Heart right ventricle (tissue), 16 donors: ENCODE data around the gene NUP50. TPM values are rescaled to one million over a fixed set of nuclear protein-coding genes. Genes with fewer than 3 reads are reported as not detected.

Source experiments
- ATAC-seq, 8 donors: fragments of 200-7000 bp; cut with Tn5 transposase; one replicate each; pipeline ENCODE4 v1.9.1; 2020; ENCODE audit warnings: mild to moderate bottlenecking in 8 of 8, moderate library complexity in 8 of 8, moderate number of reproducible peaks in 1 of 8
- DNase-seq, 2 donors: peaks; one replicate each; pipeline ENCODE4 v3.0.0-alpha.2; 2020
- H3K27ac ChIP-seq, 10 donors: fragments of 200-600 bp; sonication (generic) in 2 of 10; one replicate each; pipeline versions ENCODE4 v1.5.0 to v1.8.0; 2020 to 2022; ENCODE audit warnings: mild to moderate bottlenecking in 3 of 10
- H3K27me3 ChIP-seq, 7 donors: fragments of 200-600 bp; one replicate each; pipeline ENCODE4 v1.8.0; 2021 to 2022; ENCODE audit warnings: mild to moderate bottlenecking in 2 of 7
- H3K36me3 ChIP-seq, 9 donors: fragments of 200-600 bp; sonication (generic) in 1 of 9; one replicate each; pipeline versions ENCODE4 v1.5.0 to v1.8.0; 2020 to 2022; ENCODE audit warnings: mild to moderate bottlenecking in 2 of 9
- H3K4me1 ChIP-seq, 9 donors: fragments of 200-600 bp; sonication (generic) in 1 of 9; one replicate each; pipeline versions ENCODE4 v1.5.0 to v1.8.0; 2020 to 2022; ENCODE audit warnings: mild to moderate bottlenecking in 4 of 9
- H3K4me3 ChIP-seq, 10 donors: fragments of 200-600 bp; sonication (generic) in 2 of 10; one replicate each; pipeline versions ENCODE4 v1.5.0 to v1.8.0; 2020 to 2022; ENCODE audit warnings: mild to moderate bottlenecking in 7 of 10, moderate library complexity in 2 of 10
- H3K9me3 ChIP-seq, 11 donors: fragments of 200-600 bp in 10 of 11; sonication (generic) in 2 of 11; one replicate each; pipeline versions ENCODE4 v1.5.0 to v1.8.0; 2013 to 2022; ENCODE audit warnings: mild to moderate bottlenecking in 2 of 11, control low read depth in 1 of 11, moderate library complexity in 1 of 11
- WGBS, 2 donors: extraction: QIAGEN DNeasy Blood & Tissue Kit; methylation state at CpG; one replicate each; pipeline ENCODE4 v1.1.7; 2013; ENCODE audit warnings: inconsistent platforms in 1 of 2; 5-methylcytosine and 5-hydroxymethylcytosine counted together
- intact Hi-C, 10 donors: fragments of 100-400 bp; cut with DNase I; formaldehyde crosslinking; loops; one replicate each; pipeline versions ENCODE4 v1.11.1 to v1.14.2; 2022
- polyA plus RNA-seq, 2 donors: library from polyadenylated mRNA; stranded (reverse); fragments of 200-250 nt; gene quantifications; one replicate each; pipeline ENCODE4 v1.2.3, GENCODE V29; 2013
- total RNA-seq, 10 donors: library from RNA; stranded (reverse); fragmentation: NEBNext Ultra II Directional in 3 of 10; extraction: Animal tissue kit (Norgen Biotek cat#: 25700) in 3 of 10; gene quantifications; one replicate each; pipeline versions ENCODE4 v1.2.1 to v1.2.4, GENCODE V29; 2021 to 2023
- TF ChIP-seq, protein P1 (sequence below), 9 donors: fragments of 200-600 bp; sonication (generic) in 2 of 9; IDR thresholded peaks; one replicate each; pipeline versions ENCODE4 v1.5.0 to v1.8.0; 2021 to 2022; ENCODE audit warnings: antibody characterized with exemption in 9 of 9, mild to moderate bottlenecking in 5 of 9, moderate library complexity in 1 of 9
- donor health status: Arrhythmogenic right ventricular cardiomyopathy.
- donor health status: ischemic (EF 13 %, LVEDD 7.1; RV severe dilation, severe dysfunction).
- donor health status: healthy with polysubstance abuse.
- donor health status: DM: no; HTN: yes; CAD: no.
- donor health status: DM: no; HTN: no; CAD: no.
- donor health status: ischemic (EF 25% LVEDD 6.9; RV normal size, moderate dysfunction).
- donor health status: ischemic (EF 25% LVEDD 5.7; RV mildly dilated, moderate dysfunction).
- donor health status: healthy.
- donor health status: DM: yes; HTN: yes; CAD: no.
- donor health status: Ischemic cardiomyopathy.
- donor health status: ischemic (EF 35%, LVEDD 5.7; RV mildly dilated, moderate dysfunction).
- donor health status: nonischemic (EF 11% LVEDD 7.7; RV severe dilation, severe dysfunction).
- donor health status: DM: yes; HTN: yes; CAD: no.
- donor health status: PGD.
- donor health status: ischemic (EF 29% LVEDD 5.4; RV normal size, mild dysfunction).
- donor health status: nonischemic (EF 23%, LVEDD 6.1; RV moderate dilation, normal function).

The NUP50 gene
- total and polyA plus RNA-seq, 12 donors, result 5.7 to 21.2 (median 14.3) TPM

- peaks cover 0 to 46% (median 21%) of the 10 kb centered on the region in 9 donors for H3K4me1 ChIP-seq
- peaks cover 0 to 9% (median 0%) of the 10 kb centered on the region in 7 donors for H3K27me3 ChIP-seq
- H3K27ac ChIP-seq, result peak overlapping the region in 8 of 10 donors; percentile 26 to 72 (median 49)
- TF ChIP-seq, protein P1, sequence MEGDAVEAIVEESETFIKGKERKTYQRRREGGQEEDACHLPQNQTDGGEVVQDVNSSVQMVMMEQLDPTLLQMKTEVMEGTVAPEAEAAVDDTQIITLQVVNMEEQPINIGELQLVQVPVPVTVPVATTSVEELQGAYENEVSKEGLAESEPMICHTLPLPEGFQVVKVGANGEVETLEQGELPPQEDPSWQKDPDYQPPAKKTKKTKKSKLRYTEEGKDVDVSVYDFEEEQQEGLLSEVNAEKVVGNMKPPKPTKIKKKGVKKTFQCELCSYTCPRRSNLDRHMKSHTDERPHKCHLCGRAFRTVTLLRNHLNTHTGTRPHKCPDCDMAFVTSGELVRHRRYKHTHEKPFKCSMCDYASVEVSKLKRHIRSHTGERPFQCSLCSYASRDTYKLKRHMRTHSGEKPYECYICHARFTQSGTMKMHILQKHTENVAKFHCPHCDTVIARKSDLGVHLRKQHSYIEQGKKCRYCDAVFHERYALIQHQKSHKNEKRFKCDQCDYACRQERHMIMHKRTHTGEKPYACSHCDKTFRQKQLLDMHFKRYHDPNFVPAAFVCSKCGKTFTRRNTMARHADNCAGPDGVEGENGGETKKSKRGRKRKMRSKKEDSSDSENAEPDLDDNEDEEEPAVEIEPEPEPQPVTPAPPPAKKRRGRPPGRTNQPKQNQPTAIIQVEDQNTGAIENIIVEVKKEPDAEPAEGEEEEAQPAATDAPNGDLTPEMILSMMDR (IDR thresholded peaks at IDR 0.05), result peak in 4 of 9 donors; percentile 23 to 33 (median 26)
- no peaks in the 10 kb centered on the region for H3K9me3 ChIP-seq
- intact Hi-C loops, result no loop called here
- DNase-seq (peak; percentile 74 to 85), ATAC-seq (peak; percentile 55 to 85 (median 80))
- peak overlapping the region in 9 of 10 donors; percentile 27 to 53 (median 44) for H3K4me3 ChIP-seq
- WGBS, 2 donors, result 9 to 11% methylated on average over 14 of the region's 14 CpGs
- peaks cover 0 to 34% (median 0%) of the 10 kb centered on the region in 9 donors for H3K36me3 ChIP-seq
Observed at GRCh38 chr22:45212306-45212709, 48.6 kb downstream of the NUP50 start.

GRCh38 chr22:45212992-45213751 is 49.4 kb downstream of the NUP50 start:
- H3K9me3 ChIP-seq, result no peaks in the 10 kb centered on the region
- H3K27me3 ChIP-seq, result peaks cover 0 to 9% (median 0%) of the 10 kb centered on the region in 7 donors
- ATAC-seq (peak; percentile 53 to 74 (median 62)), DNase-seq (peak; percentile 47 to 49)
- 49% methylated on average over 22 of the region's 22 CpGs for WGBS, 2 donors
- H3K4me3 ChIP-seq, result peak overlapping the region in 9 of 10 donors; percentile 27 to 53 (median 44)
- peaks cover 0 to 46% (median 21%) of the 10 kb centered on the region in 9 donors for H3K4me1 ChIP-seq
- TF ChIP-seq, protein P1 (IDR thresholded peaks at IDR 0.05), result no peak
- peaks cover 0 to 26% (median 0%) of the 10 kb centered on the region in 9 donors for H3K36me3 ChIP-seq
- intact Hi-C loops, result no loop called here
- peak overlapping the region; percentile 18 to 72 (median 40) for H3K27ac ChIP-seq

- Histone ChIP-seq H3K27ac (no peak overlapping the region), H3K27me3 (peaks cover 0 to 9% (median 0%) of the 10 kb centered on the region in 7 donors), H3K4me3 (no peak overlapping the region), H3K4me1 (peaks cover 0 to 47% (median 20%) of the 10 kb centered on the region in 9 donors), H3K9me3 (no peaks in the 10 kb centered on the region), H3K36me3 (peaks cover 0 to 6% (median 0%) of the 10 kb centered on the region in 9 donors)
- ATAC-seq (no peak), DNase-seq (peak in 1 of 2 donors; percentile 7)
- WGBS, 2 donors, result 30 to 38% methylated on average over 22 of the region's 22 CpGs
- intact Hi-C loops, result no loop called here
- TF ChIP-seq, protein P1 (IDR thresholded peaks at IDR 0.05), result no peak
Observed at GRCh38 chr22:45216133-45217003, 52.6 kb downstream of the NUP50 start.

DNA sequence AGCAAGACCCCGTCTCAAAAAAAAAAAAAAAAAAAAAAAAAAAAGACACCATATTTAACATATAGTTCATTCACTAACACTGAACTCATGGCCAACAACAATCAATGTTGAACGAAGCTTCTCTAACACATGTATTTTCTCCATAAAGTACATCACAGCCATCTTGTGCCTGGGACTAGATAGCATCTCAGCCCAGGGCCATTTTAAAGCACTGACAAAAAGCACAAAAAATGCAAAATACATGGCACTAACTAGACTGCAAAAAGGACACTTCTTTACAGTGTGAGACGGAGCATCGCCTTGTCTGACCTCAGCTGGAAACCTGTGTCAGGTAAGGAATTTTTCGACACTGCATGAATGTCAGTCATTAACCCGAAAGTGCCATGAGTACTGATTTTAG is 53.6 kb downstream of the NUP50 start:
- Histone ChIP-seq H3K4me3 (no peak overlapping the region), H3K27me3 (peaks cover 0 to 9% (median 0%) of the 10 kb centered on the region in 7 donors), H3K27ac (no peak overlapping the region), H3K4me1 (peaks cover 0 to 47% (median 11%) of the 10 kb centered on the region in 9 donors), H3K9me3 (no peaks in the 10 kb centered on the region), H3K36me3 (no peaks in the 10 kb centered on the region)
- DNase-seq, result no peak
- intact Hi-C loops, result no loop called here
- no peak for ATAC-seq
- 94 to 98% methylated on average over 6 of the region's 6 CpGs for WGBS, 2 donors
- TF ChIP-seq, protein P1 (IDR thresholded peaks at IDR 0.05), result no peak
